BJ (cell line): ENCODE data around the gene EGFR. TPM values are rescaled to one million over a fixed set of nuclear protein-coding genes. Genes with fewer than 3 reads are reported as not detected.

ENCODE experiments used
- CTCF ChIA-PET: fragments of 350-600 bp; formaldehyde crosslinking; extraction: SDS; loops from one replicate; lab custom pipeline; 2021; ENCODE audit warnings: antibody characterized with exemption, inconsistent platforms; lab: Yijun Ruan, JAX
- POLR2A ChIA-PET: fragments of 300-600 bp; sonication (Branson Sonifier 250); formaldehyde crosslinking; extraction: SDS; loops from one replicate; lab custom pipeline; 2021; ENCODE audit warnings: antibody characterized with exemption; lab: Charles Lee
- DNase-seq: peaks from one replicate; pipeline ENCODE4 v3.0.0-alpha.2; 2011; ENCODE audit warnings: low read depth
- H3K27me3 ChIP-seq: 2 replicates; pipeline ENCODE4 v1.6.0; 2011; ENCODE audit warnings: low read length; ENCODE audit not compliant: control insufficient read depth, insufficient read depth
- H3K36me3 ChIP-seq: 2 replicates; pipeline ENCODE4 v1.5.1; 2011; ENCODE audit warnings: low read length; ENCODE audit not compliant: control insufficient read depth, insufficient read depth
- H3K4me3 ChIP-seq: 2 replicates; pipeline ENCODE4 v1.5.1; 2011; ENCODE audit warnings: low read depth, mild to moderate bottlenecking, control low read depth, low read length
- CTCF ChIP-seq: IDR thresholded peaks from 2 replicates; pipeline ENCODE4 v1.5.1; 2011; ENCODE audit warnings: low read depth, mild to moderate bottlenecking, control low read depth, inconsistent platforms, low read length, moderate library complexity; ENCODE audit not compliant: insufficient read depth
- polyA plus RNA-seq: library from polyadenylated mRNA; depleted of rRNA; stranded (reverse); fragments of >200 nt; gene quantifications from 2 replicates; pipeline ENCODE4 v1.2.3, GENCODE V29; 2011

The EGFR gene
- polyA plus RNA-seq, 1 experiment: 34.0 TPM

DNA sequence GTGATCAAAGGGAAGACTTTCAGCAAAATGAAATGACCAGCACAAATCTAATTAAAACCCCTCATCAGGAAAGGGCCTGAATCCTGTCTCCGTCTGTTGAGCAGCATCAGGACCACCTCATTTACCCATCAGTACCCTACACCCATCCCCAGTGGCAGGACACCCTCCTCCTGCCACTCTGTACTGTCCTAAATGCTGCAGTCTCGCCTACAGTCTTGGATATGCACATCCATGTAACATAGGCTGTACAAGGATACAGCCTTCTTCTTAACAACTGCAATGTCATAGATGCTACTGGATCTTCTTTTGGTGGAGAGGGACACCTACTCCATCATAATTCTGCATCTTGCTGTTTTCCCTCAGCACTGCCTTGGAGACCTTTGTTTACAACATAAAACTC is 206.0 kb downstream of the EGFR start:
- Histone ChIP-seq H3K36me3 (no peaks in the 10 kb centered on the region), H3K27me3 (peaks cover 10% of the 10 kb centered on the region), H3K4me3 (no peak overlapping the region)
- POLR2A ChIA-PET: no interaction called here
- CTCF ChIA-PET: no interaction called here
- TF ChIP-seq CTCF: no peak
- DNase-seq: no peak

DNA sequence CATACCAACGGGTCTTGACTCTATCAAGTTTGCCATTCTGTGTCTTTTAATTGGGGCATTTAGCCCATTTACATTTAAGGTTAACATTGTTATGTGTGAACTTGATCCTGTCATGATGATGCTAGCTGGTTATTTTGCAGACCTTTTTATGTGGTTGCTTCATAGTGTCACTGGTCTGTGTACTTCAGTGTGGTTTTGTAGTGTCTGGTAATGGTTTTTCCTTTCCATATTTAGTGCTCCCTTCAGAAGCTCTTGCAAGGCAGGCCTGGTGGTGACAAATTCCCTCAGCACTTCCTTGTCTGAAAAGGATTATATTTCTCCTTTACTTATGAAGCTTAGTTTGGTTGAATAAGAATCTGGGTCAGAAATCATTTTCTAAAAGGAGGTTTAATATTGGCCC is 211.2 kb downstream of the EGFR start:
- CTCF ChIA-PET: interaction anchor here (0.5 to 2.2 kb wide), 3 partner anchors 8 to 413 kb away, joined by 3 to 8 read pairs (median 3); no protein-coding TSS in a partner anchor
- no peak for DNase-seq
- Histone ChIP-seq H3K27me3 (peaks cover 5% of the 10 kb centered on the region), H3K36me3 (no peaks in the 10 kb centered on the region), H3K4me3 (no peak overlapping the region)
- POLR2A ChIA-PET: no interaction called here
- no peak for TF ChIP-seq CTCF

DNA sequence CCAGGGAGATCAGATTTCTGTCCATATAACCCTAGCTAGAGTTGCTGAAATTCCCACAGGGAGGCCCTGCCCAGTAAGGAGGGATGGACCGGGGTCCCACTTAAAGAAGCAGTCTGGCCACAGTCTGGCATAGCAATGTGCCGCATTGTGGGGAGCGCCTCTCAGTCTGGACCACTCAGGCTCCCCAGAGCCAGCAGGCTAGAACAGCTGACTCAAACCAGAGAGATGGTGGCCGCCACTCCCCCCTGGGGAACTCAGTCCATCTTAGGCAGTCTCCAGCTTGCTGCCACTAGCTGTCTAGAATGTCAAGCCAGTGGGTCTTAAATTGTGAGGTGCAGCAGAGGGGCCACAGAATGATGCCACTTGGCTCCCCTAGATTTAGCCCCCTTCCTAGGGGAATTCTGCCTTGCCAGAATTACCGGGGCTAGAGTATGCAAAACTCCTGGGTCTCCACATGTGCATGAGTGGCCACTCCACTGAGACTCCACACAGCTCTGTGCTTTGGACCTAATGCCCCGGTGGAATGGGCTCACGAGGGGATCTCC is 213.0 kb downstream of the EGFR start:
- Histone ChIP-seq H3K27me3 (peaks cover 9% of the 10 kb centered on the region), H3K36me3 (no peaks in the 10 kb centered on the region), H3K4me3 (no peak overlapping the region)
- no peak for TF ChIP-seq CTCF
- POLR2A ChIA-PET: no interaction called here
- no peak for DNase-seq
- CTCF ChIA-PET: interaction anchor here (1.1 to 1.4 kb wide), 2 partner anchors 453 to 458 kb away, joined by 3 read pairs; no protein-coding TSS in a partner anchor

DNA sequence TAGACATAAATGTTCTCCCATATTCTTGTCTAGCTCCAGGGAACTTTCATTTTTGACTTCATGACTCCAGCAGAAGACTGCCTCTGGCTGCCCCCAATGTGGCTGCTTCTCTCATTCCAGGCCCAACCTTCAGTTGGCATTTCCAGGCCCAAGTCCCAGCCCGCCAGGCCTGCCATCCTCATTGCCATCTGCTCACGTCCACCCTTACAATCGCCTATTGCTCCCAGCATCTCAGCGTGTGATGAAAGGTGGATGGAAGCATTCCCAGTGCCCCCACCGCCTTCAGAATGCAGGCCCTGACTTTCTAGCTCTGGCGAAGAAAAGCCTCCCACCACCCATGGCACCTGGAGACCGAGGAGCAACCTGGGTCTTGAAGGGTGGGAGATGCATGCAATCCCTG is 214.2 kb downstream of the EGFR start:
- no peak overlapping the region for H3K4me3 ChIP-seq
- no peaks in the 10 kb centered on the region for H3K36me3 ChIP-seq
- ChIA-PET CTCF (interaction anchor here (1.1 to 1.7 kb wide), 3 partner anchors 22 to 460 kb away, joined by 3 read pairs; no protein-coding TSS in a partner anchor), POLR2A (no interaction called here)
- peaks cover 9% of the 10 kb centered on the region for H3K27me3 ChIP-seq
- no peak for TF ChIP-seq CTCF
- no peak for DNase-seq

DNA sequence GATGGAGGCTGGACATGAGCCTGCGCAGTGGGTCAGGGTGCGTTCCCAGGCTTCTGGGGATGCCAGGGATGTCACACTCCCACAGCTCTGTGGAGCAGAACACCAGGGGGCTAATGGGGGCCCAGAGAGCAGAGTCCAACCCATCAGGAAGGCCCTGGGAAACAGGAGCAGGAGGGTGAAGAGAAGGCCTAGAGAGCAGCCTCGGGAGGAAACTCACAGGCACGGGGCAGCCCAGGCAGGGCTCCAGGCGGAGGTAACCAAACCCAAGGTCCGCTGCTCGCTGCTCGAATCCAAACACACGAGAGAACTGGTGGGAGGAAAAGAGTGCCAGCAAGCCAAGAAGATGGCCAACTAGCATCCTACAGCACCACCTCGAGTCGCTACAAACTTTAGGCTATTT is 215.6 kb downstream of the EGFR start:
- no peak overlapping the region for H3K4me3 ChIP-seq
- H3K27me3 ChIP-seq: peaks cover 9% of the 10 kb centered on the region
- no peak for DNase-seq
- CTCF ChIA-PET: interaction anchor here (1.1 to 1.7 kb wide), 3 partner anchors 20 to 461 kb away, joined by 3 to 4 read pairs (median 3); no protein-coding TSS in a partner anchor
- H3K36me3 ChIP-seq: no peaks in the 10 kb centered on the region
- no peak for TF ChIP-seq CTCF
- POLR2A ChIA-PET: no interaction called here
